Measurements from ENCODE around the gene TMEM11. TPM values are rescaled to one million over a fixed set of nuclear protein-coding genes. Genes with fewer than 3 reads are reported as not detected.
A peak's percentile ranks its signal among the peaks of the same experiment; 100 is the strongest.

Gene TMEM11
- total and polyA plus RNA-seq, 2 of the 8 experiments (the other 6 are each of a cell fraction or from before 2014, with no cell fraction given) = 33.3 to 90.4 TPM

- Histone ChIP-seq H4K8ac (ENCODE audit: extremely low read depth, insufficient read depth, low read length) (no peak overlapping the region), H2AK5ac (ENCODE audit: low read depth, low read length) (no peak overlapping the region), H3K4me1 (replicated peaks in 1 of 4; ENCODE audit: control insufficient read depth in 3 of 4, insufficient read depth in 4 of 4, low read length in 3 of 4) (no peaks in the 10 kb centered on the region), H2BK20ac (ENCODE audit: low read length) (no peak overlapping the region), H3K79me2 (ENCODE audit: control insufficient read depth in 1 of 2, insufficient read depth in 2 of 2, low read length in 2 of 2) (no peaks in the 10 kb centered on the region), H4K5ac (ENCODE audit: insufficient read length, low read depth, low read length) (no peak overlapping the region), H2BK15ac (ENCODE audit: low read length) (no peak overlapping the region), H4K91ac (replicated peaks; ENCODE audit: insufficient read length, low read length) (no peak overlapping the region), H3K18ac (ENCODE audit: extremely low read depth, low read length) (no peak overlapping the region), H2BK5ac (ENCODE audit: low read depth, low read length) (no peak overlapping the region), H2AFZ (ENCODE audit: low read length) (no peak overlapping the region), H3K27ac (ENCODE audit: low read depth, low read length) (no peak overlapping the region), H4K20me1 (replicated peaks in 1 of 2; ENCODE audit: control insufficient read depth in 1 of 2, insufficient read depth in 2 of 2, low read length in 2 of 2) (peaks cover 0 to 2% of the 10 kb centered on the region in 2 experiments), H3K9ac (replicated peaks in 1 of 4; ENCODE audit: extremely low read depth in 1 of 4, low read depth in 3 of 4, low read length in 3 of 4) (no peak overlapping the region), H2BK12ac (ENCODE audit: low read depth, low read length) (peak overlapping the region; percentile 60; the same call in 1 of the 2 replicates), H3K36me3 (ENCODE audit: control insufficient read depth in 2 of 4, insufficient read depth in 4 of 4, low read length in 3 of 4) (no peaks in the 10 kb centered on the region), H3K79me1 (ENCODE audit: low read depth, low read length) (no peaks in the 10 kb centered on the region), H3K4ac (replicated peaks; ENCODE audit: insufficient read length, low read depth, low read length) (no peak overlapping the region), H3K14ac (ENCODE audit: insufficient read length) (no peak overlapping the region), H3K27me3 (replicated peaks in 1 of 4; ENCODE audit: control insufficient read depth in 3 of 4, extremely low read depth in 1 of 4, insufficient read depth in 3 of 4, low read length in 3 of 4) (no peaks in the 10 kb centered on the region), H3K23ac (ENCODE audit: insufficient read length) (no peak overlapping the region), H3K23me2 (ENCODE audit: low read depth, low read length) (no peaks in the 10 kb centered on the region), H3K9me3 (ENCODE audit: insufficient read depth in 2 of 2, low read depth in 1 of 2, low read length in 1 of 2) (no peaks in the 10 kb centered on the region; a peak in 1 of 4 replicates), H3K4me2 (ENCODE audit: insufficient read depth in 1 of 2, low read depth in 2 of 2, low read length in 2 of 2) (no peak overlapping the region), H2BK120ac (replicated peaks; ENCODE audit: low read depth, low read length) (no peak overlapping the region), H3K4me3 (ENCODE audit: extremely low read depth in 1 of 4, insufficient read depth in 2 of 4, low read depth in 3 of 4, low read length in 4 of 4) (no peak overlapping the region), H3K56ac (replicated peaks; ENCODE audit: insufficient read length, low read depth, low read length) (no peak overlapping the region)
- ChIA-PET POLR2A (ENCODE audit: partially characterized antibody) (interaction anchor here (1.2 kb wide), 1 partner anchor 17 kb away, joined by 3 read pairs; no protein-coding TSS in a partner anchor), CTCF (ENCODE audit: partially characterized antibody) (interaction anchor here (1.0 kb wide), 1 partner anchor 18 kb away, joined by 4 read pairs; no protein-coding TSS in a partner anchor)
- no peak for FAIRE-seq
- no peak for DNase-seq (ENCODE audit: low read depth in 1 of 2, low spot score in 2 of 2)
- WGBS, 2 experiments (ENCODE audit: extremely low coverage in 1 of 2, insufficient coverage in 1 of 2, insufficient read length in 1 of 2, insufficient replicate concordance in 2 of 2, low coverage in 1 of 2, low lambda C conversion rate in 2 of 2, missing lambda C conversion rate in 1 of 2) = 85% methylated on average over 6 of the region's 6 CpGs; no CpG with 5 or more reads in 1 of the 2 experiments
- TF ChIP-seq CTCF (IDR thresholded peaks at IDR 0.05; ENCODE audit: control extremely low read depth in 1 of 3, insufficient read depth in 1 of 3, low read depth in 1 of 3, low read length in 3 of 3) = no peak
- no peak for TF ChIP-seq E2F6 (IDR thresholded peaks at IDR 0.05)
- TF ChIP-seq SP1 (IDR thresholded peaks at IDR 0.05; ENCODE audit: low read depth, low read length) = no peak
- TF ChIP-seq TAF7 (optimal IDR thresholded peaks at IDR 0.05; ENCODE audit: borderline replicate concordance, low read depth, low read length) = no peak
- no peak for TF ChIP-seq EP300 (IDR thresholded peaks at IDR 0.05; ENCODE audit: borderline replicate concordance in 1 of 2, low read depth in 2 of 2, low read length in 2 of 2)
- TF ChIP-seq HDAC2 (IDR thresholded peaks at IDR 0.05; ENCODE audit: borderline replicate concordance in 1 of 2, low read depth in 2 of 2, low read length in 2 of 2) = no peak
- no peak for TF ChIP-seq CBX8 (IDR thresholded peaks at IDR 0.05; ENCODE audit: borderline replicate concordance, low read depth, low read length)
- no peak for TF ChIP-seq RNF2 (IDR thresholded peaks at IDR 0.05; ENCODE audit: borderline replicate concordance, low read depth, low read length, missing control alignments, poor library complexity, severe bottlenecking)
Observed at GRCh38 chr17:21223086-21223485, 9.1 kb upstream of the TMEM11 start.

Measured in H1 (cell line).